Measurements from ENCODE around the gene SSBP1. TPM values are rescaled to one million over a fixed set of nuclear protein-coding genes. Genes with fewer than 3 reads are reported as not detected.
"Not testable (repeated sequence)": the region's sequence is repeated elsewhere in the genome, so short reads cannot be mapped to it uniquely, and the experiment has no call there.

The SSBP1 gene
- total RNA-seq, 4 donors from 2014 or later = 125 to 138 (median 131) TPM

DNA sequence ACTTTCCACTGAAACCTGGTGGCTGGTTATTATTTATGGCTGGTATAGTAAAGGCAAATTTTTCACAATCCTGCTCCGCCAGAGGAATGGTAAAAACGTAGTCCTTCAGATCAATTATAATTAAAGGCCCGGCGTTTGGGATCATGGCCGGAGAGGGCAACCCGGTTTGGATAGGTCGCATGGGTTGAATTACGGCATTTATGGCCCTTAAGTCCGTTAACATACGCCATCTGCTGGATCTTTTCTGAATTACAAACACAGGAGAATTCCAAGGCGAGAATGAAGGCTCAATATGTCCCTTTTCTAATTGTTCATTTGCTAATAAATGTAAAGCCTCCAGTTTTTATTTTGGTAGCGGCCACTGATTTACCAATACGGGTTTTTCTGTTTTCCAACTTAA, 14.5 kb downstream of the SSBP1 start:
- ATAC-seq = no peak
- Histone ChIP-seq H3K4me3 (no peak overlapping the region), H3K9me3 (peaks cover 0 to 29% (median 0%) of the 10 kb centered on the region in 3 donors), H3K27ac (no peak overlapping the region), H3K4me1 (no peaks in the 10 kb centered on the region), H3K27me3 (no peaks in the 10 kb centered on the region), H3K36me3 (peaks cover 12 to 98% of the 10 kb centered on the region in 2 donors)
- no peak for TF ChIP-seq EP300 (IDR thresholded peaks at IDR 0.05)
- no peak for TF ChIP-seq CTCF (IDR thresholded peaks at IDR 0.05)
- TF ChIP-seq POLR2AphosphoS5 (IDR thresholded peaks at IDR 0.05) = no peak
- 90 to 99% methylated on average over 11 to 12 of the region's 13 CpGs for WGBS, 2 donors (ENCODE audit: low coverage in 1 of 2)

GRCh38 chr7:141754939-141755338, 16.8 kb downstream of the SSBP1 start:
- H3K27ac ChIP-seq = no peak overlapping the region
- no peak overlapping the region for H3K4me3 ChIP-seq
- TF ChIP-seq CTCF (IDR thresholded peaks at IDR 0.05) = peak in 1 of 4 experiments; percentile 18
- no peak for TF ChIP-seq EP300 (IDR thresholded peaks at IDR 0.05)
- H3K9me3 ChIP-seq = peaks cover 0 to 29% (median 0%) of the 10 kb centered on the region in 3 donors
- H3K4me1 ChIP-seq = no peaks in the 10 kb centered on the region
- no peaks in the 10 kb centered on the region for H3K27me3 ChIP-seq
- peaks cover 12 to 97% of the 10 kb centered on the region in 2 donors for H3K36me3 ChIP-seq
- ATAC-seq = no peak
- WGBS, 2 donors (ENCODE audit: low coverage in 1 of 2) = 83% methylated on average over 6 of the region's 6 CpGs; no CpG with 5 or more reads in 1 of the 2 donors

DNA sequence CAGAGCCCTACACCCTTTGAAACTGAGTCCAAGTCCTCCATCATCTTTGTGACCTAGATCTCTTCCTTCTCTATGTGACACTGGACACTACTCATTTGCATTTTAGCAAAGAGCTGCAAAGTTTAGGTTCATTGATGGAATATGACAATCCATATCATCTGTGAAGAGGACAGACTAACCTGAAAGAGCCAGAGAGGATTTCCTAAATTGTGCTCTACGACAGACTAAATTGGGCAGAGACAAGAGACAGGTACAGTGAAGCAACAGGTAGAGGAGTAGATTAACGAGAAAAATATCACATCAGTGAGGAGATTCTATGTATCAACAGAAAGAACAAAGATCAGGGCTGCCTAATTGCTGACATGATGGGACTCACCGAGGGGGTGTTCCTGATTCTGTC, 25.6 kb downstream of the SSBP1 start, which contains the start of gene TAS2R3:
TAS2R3 (plus strand) TSS at position 301 of the 400 bp plus-strand sequence; CDS start at position 363, 62 bp downstream.
- Histone ChIP-seq H3K4me3 (no peak within 1 kb of the TSS), H3K36me3 (peaks cover 0 to 68% of the 10 kb centered on the region in 2 donors), H3K27ac (no peak within 1 kb of the TSS), H3K27me3 (no peaks in the 10 kb centered on the region), H3K4me1 (no peaks in the 10 kb centered on the region), H3K9me3 (no peaks in the 10 kb centered on the region)
- no peak for ATAC-seq
- 88 to 89% methylated on average over 2 to 3 of the region's 3 CpGs for WGBS, 2 donors (ENCODE audit: low coverage in 1 of 2)
- TF ChIP-seq EP300 (IDR thresholded peaks at IDR 0.05) (no peak), POLR2AphosphoS5 (IDR thresholded peaks at IDR 0.05) (no peak), POLR2A (IDR thresholded peaks at IDR 0.05) (no peak), CTCF (IDR thresholded peaks at IDR 0.05) (no peak)

DNA sequence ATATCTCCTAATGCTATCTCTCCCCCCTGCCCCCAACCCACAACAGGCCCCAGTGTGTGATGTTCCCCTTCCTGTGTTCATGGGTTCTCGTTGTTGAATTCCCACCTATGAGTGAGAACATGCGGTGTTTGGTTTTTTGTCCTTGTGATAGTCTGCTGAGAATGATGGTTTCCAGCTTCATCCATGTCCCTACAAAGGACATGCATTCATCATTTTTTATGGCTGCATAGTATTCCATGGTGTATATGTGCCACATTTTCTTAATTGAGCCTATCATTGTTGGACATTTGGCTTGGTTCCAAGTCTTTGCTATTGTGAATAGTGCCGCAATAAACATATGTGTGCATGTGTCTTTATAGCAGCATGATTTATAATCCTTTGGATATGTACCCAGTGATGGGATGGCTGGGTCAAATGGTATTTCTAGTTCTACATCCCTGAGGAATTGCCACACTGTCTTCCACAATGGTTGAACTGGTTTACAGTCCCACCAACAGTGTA, 32.0 kb downstream of the SSBP1 start:
- not testable (repeated sequence) for H3K9me3 ChIP-seq, H3K27ac ChIP-seq, H3K4me3 ChIP-seq, H3K27me3 ChIP-seq, H3K4me1 ChIP-seq, ATAC-seq
- peaks cover 0 to 16% of the 10 kb centered on the region in 2 donors for H3K36me3 ChIP-seq
- WGBS, 2 donors (ENCODE audit: low coverage in 1 of 2) = 97% methylated on average over 3 of the region's 3 CpGs; no CpG with 5 or more reads in 1 of the 2 donors

DNA sequence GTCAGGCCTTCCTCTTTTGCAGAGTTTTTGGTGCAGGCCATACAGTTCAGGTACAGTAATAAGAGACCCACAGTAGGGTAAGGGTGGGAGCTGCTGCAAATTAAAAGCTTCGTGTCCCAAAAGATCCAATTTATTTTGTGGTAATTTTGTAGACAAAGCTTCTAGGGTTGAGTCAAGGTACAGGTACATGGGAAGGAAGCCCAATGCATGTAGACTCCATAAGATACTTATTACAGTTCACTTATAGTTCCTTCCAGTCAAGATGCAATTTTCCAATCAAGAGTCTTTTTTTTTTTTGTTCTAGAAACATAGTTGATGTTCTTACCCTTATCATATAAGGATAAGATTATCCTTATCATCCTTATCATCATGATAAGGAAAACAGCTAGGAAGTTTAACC, 38.2 kb downstream of the SSBP1 start, which contains the start of gene TAS2R4:
TAS2R4 (plus strand) TSS at position 301 of the 400 bp plus-strand sequence. CDS start 1,815 bp downstream, outside the sequence.
- H3K27ac ChIP-seq = no peak within 1 kb of the TSS
- no peak within 1 kb of the TSS for H3K4me3 ChIP-seq
- no peaks in the 10 kb centered on the region for H3K27me3 ChIP-seq
- no peaks in the 10 kb centered on the region for H3K4me1 ChIP-seq
- no peak for ATAC-seq
- H3K36me3 ChIP-seq = peaks cover 0 to 57% of the 10 kb centered on the region in 2 donors
- WGBS, 2 donors (ENCODE audit: low coverage in 1 of 2) = 100% methylated on average over 1 of the region's 1 CpG
- peaks cover 0 to 12% (median 0%) of the 10 kb centered on the region in 3 donors for H3K9me3 ChIP-seq
- TF ChIP-seq POLR2A (IDR thresholded peaks at IDR 0.05) (no peak), CTCF (IDR thresholded peaks at IDR 0.05) (no peak), POLR2AphosphoS5 (IDR thresholded peaks at IDR 0.05) (no peak), EP300 (IDR thresholded peaks at IDR 0.05) (no peak)
